ENCODE data around the gene VWA8. TPM values are rescaled to one million over a fixed set of nuclear protein-coding genes. Genes with fewer than 3 reads are reported as not detected.
A peak's percentile ranks its signal among the peaks of the same experiment; 100 is the strongest.
"Not testable (repeated sequence)": the region's sequence is repeated elsewhere in the genome, so short reads cannot be mapped to it uniquely, and the experiment has no call there.

The VWA8 gene
- polyA plus RNA-seq, 3 donors = 2.0 to 4.4 (median 3.4) TPM

GRCh38 chr13:41542281-41542680 lies 418.6 kb downstream of the VWA8 start:
- TF ChIP-seq, protein P1, sequence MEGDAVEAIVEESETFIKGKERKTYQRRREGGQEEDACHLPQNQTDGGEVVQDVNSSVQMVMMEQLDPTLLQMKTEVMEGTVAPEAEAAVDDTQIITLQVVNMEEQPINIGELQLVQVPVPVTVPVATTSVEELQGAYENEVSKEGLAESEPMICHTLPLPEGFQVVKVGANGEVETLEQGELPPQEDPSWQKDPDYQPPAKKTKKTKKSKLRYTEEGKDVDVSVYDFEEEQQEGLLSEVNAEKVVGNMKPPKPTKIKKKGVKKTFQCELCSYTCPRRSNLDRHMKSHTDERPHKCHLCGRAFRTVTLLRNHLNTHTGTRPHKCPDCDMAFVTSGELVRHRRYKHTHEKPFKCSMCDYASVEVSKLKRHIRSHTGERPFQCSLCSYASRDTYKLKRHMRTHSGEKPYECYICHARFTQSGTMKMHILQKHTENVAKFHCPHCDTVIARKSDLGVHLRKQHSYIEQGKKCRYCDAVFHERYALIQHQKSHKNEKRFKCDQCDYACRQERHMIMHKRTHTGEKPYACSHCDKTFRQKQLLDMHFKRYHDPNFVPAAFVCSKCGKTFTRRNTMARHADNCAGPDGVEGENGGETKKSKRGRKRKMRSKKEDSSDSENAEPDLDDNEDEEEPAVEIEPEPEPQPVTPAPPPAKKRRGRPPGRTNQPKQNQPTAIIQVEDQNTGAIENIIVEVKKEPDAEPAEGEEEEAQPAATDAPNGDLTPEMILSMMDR (IDR thresholded peaks at IDR 0.05) = no peak
- H3K27me3 ChIP-seq (ENCODE audit: control insufficient read depth in 2 of 2, insufficient read depth in 2 of 2, low read length in 2 of 2) = no peaks in the 10 kb centered on the region
- no peak overlapping the region for H2AFZ ChIP-seq (ENCODE audit: insufficient read depth, low read depth, low read length, poor library complexity, severe bottlenecking)
- H3K4me2 ChIP-seq (replicated peaks; ENCODE audit: extremely low read depth, low read length, poor library complexity, severe bottlenecking) = no peak overlapping the region
- Mint-ChIP-seq H3K27me3 (ENCODE audit: low read depth in 3 of 3) (peaks cover 0 to 3% (median 2%) of the 10 kb centered on the region in 3 donors), H3K9me3 (peaks cover 8 to 19% (median 14%) of the 10 kb centered on the region in 7 donors), H3K36me3 (no peaks in the 10 kb centered on the region), H3K4me1 (no peaks in the 10 kb centered on the region), H3K27ac (peak overlapping the region in 1 of 7 donors; percentile 11), H3K4me3 (no peak overlapping the region)
- H4K20me1 ChIP-seq (ENCODE audit: insufficient read depth, low read length) = no peaks in the 10 kb centered on the region
- no peak overlapping the region for H3K4me3 ChIP-seq (replicated peaks in 1 of 3; ENCODE audit: low read depth in 2 of 3, low read length in 3 of 3)
- H3K9me3 ChIP-seq (replicated peaks in 1 of 2; ENCODE audit: control insufficient read depth in 1 of 2, insufficient read depth in 1 of 2, low read length in 2 of 2) = peaks cover 0 to 11% of the 10 kb centered on the region in 2 donors
- WGBS (ENCODE audit: insufficient coverage) = 98% methylated on average over 6 of the region's 10 CpGs
- H3K27ac ChIP-seq (ENCODE audit: low read depth in 1 of 2, low read length in 2 of 2) = no peak overlapping the region
- no peak for DNase-seq
- H3K79me2 ChIP-seq (ENCODE audit: insufficient read depth, low read length) = no peaks in the 10 kb centered on the region
- H3K36me3 ChIP-seq (replicated peaks in 1 of 2; ENCODE audit: control insufficient read depth in 1 of 2, insufficient read depth in 2 of 2, low read length in 2 of 2) = no peaks in the 10 kb centered on the region
- H3K4me1 ChIP-seq (ENCODE audit: control insufficient read depth in 1 of 2, insufficient read depth in 2 of 2, low read length in 2 of 2) = no peaks in the 10 kb centered on the region
- intact Hi-C loops (cut with micrococcal nuclease) = no loop called here
- no peak overlapping the region for H3K9ac ChIP-seq (ENCODE audit: insufficient read depth, low read length, poor library complexity, severe bottlenecking)

GRCh38 chr13:41541142-41541938 lies 419.6 kb downstream of the VWA8 start:
- Histone ChIP-seq H3K79me2 (ENCODE audit: insufficient read depth, low read length) (no peaks in the 10 kb centered on the region), H3K9me3 (replicated peaks in 1 of 2; ENCODE audit: control insufficient read depth in 1 of 2, insufficient read depth in 1 of 2, low read length in 2 of 2) (peaks cover 0 to 11% of the 10 kb centered on the region in 2 donors), H3K4me1 (ENCODE audit: control insufficient read depth in 1 of 2, insufficient read depth in 2 of 2, low read length in 2 of 2) (no peaks in the 10 kb centered on the region), H4K20me1 (ENCODE audit: insufficient read depth, low read length) (no peaks in the 10 kb centered on the region), H3K9ac (ENCODE audit: insufficient read depth, low read length, poor library complexity, severe bottlenecking) (no peak overlapping the region), H3K27ac (ENCODE audit: low read depth in 1 of 2, low read length in 2 of 2) (no peak overlapping the region), H3K4me2 (replicated peaks; ENCODE audit: extremely low read depth, low read length, poor library complexity, severe bottlenecking) (no peak overlapping the region), H3K27me3 (ENCODE audit: control insufficient read depth in 2 of 2, insufficient read depth in 2 of 2, low read length in 2 of 2) (no peaks in the 10 kb centered on the region), H2AFZ (ENCODE audit: insufficient read depth, low read depth, low read length, poor library complexity, severe bottlenecking) (no peak overlapping the region), H3K36me3 (replicated peaks in 1 of 2; ENCODE audit: control insufficient read depth in 1 of 2, insufficient read depth in 2 of 2, low read length in 2 of 2) (no peaks in the 10 kb centered on the region), H3K4me3 (replicated peaks in 1 of 3; ENCODE audit: low read depth in 2 of 3, low read length in 3 of 3) (no peak overlapping the region)
- TF ChIP-seq, protein P1 (IDR thresholded peaks at IDR 0.05) = no peak
- Mint-ChIP-seq H3K9me3 (peaks cover 8 to 19% (median 14%) of the 10 kb centered on the region in 7 donors), H3K27ac (peak overlapping the region in 1 of 7 donors; percentile 15), H3K4me3 (no peak overlapping the region), H3K36me3 (no peaks in the 10 kb centered on the region), H3K4me1 (no peaks in the 10 kb centered on the region), H3K27me3 (ENCODE audit: low read depth in 3 of 3) (peaks cover 0 to 3% (median 2%) of the 10 kb centered on the region in 3 donors)
- intact Hi-C loops (cut with micrococcal nuclease) = no loop called here
- 100% methylated on average over 4 of the region's 9 CpGs for WGBS (ENCODE audit: insufficient coverage)
- DNase-seq = no peak

- H3K36me3 ChIP-seq (replicated peaks in 1 of 2; ENCODE audit: control insufficient read depth in 1 of 2, insufficient read depth in 2 of 2, low read length in 2 of 2); H2AFZ ChIP-seq (ENCODE audit: insufficient read depth, low read depth, low read length, poor library complexity, severe bottlenecking); H3K4me3 Mint-ChIP-seq; H3K36me3 Mint-ChIP-seq; H3K27ac Mint-ChIP-seq; H3K4me1 Mint-ChIP-seq; H3K9ac ChIP-seq (ENCODE audit: insufficient read depth, low read length, poor library complexity, severe bottlenecking); DNase-seq; H4K20me1 ChIP-seq (ENCODE audit: insufficient read depth, low read length); H3K27me3 ChIP-seq (ENCODE audit: control insufficient read depth in 2 of 2, insufficient read depth in 2 of 2, low read length in 2 of 2); H3K4me2 ChIP-seq (replicated peaks; ENCODE audit: extremely low read depth, low read length, poor library complexity, severe bottlenecking); H3K79me2 ChIP-seq (ENCODE audit: insufficient read depth, low read length); H3K4me3 ChIP-seq (replicated peaks in 1 of 3; ENCODE audit: low read depth in 2 of 3, low read length in 3 of 3); H3K27me3 Mint-ChIP-seq (ENCODE audit: low read depth in 3 of 3); H3K4me1 ChIP-seq (ENCODE audit: control insufficient read depth in 1 of 2, insufficient read depth in 2 of 2, low read length in 2 of 2); intact Hi-C loops (cut with micrococcal nuclease); H3K27ac ChIP-seq (ENCODE audit: low read depth in 1 of 2, low read length in 2 of 2): not testable (repeated sequence)
- H3K9me3 Mint-ChIP-seq = peaks cover 8 to 20% (median 15%) of the 10 kb centered on the region in 7 donors
- peaks cover 0 to 11% of the 10 kb centered on the region in 2 donors for H3K9me3 ChIP-seq (replicated peaks in 1 of 2; ENCODE audit: control insufficient read depth in 1 of 2, insufficient read depth in 1 of 2, low read length in 2 of 2)
- WGBS (ENCODE audit: insufficient coverage) = 80% methylated on average over 5 of the region's 13 CpGs
Observed at GRCh38 chr13:41540240-41540639, 420.7 kb downstream of the VWA8 start.
